Mucosa of descending colon (tissue), 3 donors: ENCODE results near the gene TBL1X. TPM values are rescaled to one million over a fixed set of nuclear protein-coding genes. Genes with fewer than 3 reads are reported as not detected.
A peak's percentile ranks its signal among the peaks of the same experiment; 100 is the strongest.

Experiments
- ATAC-seq: fragments of 200-7000 bp; cut with Tn5 transposase; one replicate; pipeline ENCODE4 v1.9.1; 2020; ENCODE audit warnings: mild to moderate bottlenecking, moderate library complexity
- DNase-seq, 3 donors: peaks; one replicate each; pipeline ENCODE4 v3.0.0-alpha.2; 2020
- H3K36me3 ChIP-seq: fragments of 200-600 bp; one replicate; pipeline ENCODE4 v1.8.0; 2021; ENCODE audit warnings: low read depth, mild to moderate bottlenecking
- H3K4me1 ChIP-seq: fragments of 200-600 bp; one replicate; pipeline ENCODE4 v1.8.0; 2021; ENCODE audit warnings: low read depth, mild to moderate bottlenecking
- H3K4me3 ChIP-seq: fragments of 200-600 bp; one replicate; pipeline ENCODE4 v1.8.0; 2021; ENCODE audit warnings: mild to moderate bottlenecking
- H3K9me3 ChIP-seq: fragments of 200-600 bp; one replicate; pipeline ENCODE4 v1.8.0; 2021; ENCODE audit warnings: mild to moderate bottlenecking
- CTCF ChIP-seq: fragments of 200-600 bp; IDR thresholded peaks from one replicate; pipeline ENCODE4 v1.8.0; 2022; ENCODE audit warnings: antibody characterized with exemption, mild to moderate bottlenecking
- intact Hi-C, 2 donors: fragments of 100-400 bp; cut with DNase I in 1 of 2; cut with micrococcal nuclease in 1 of 2; formaldehyde crosslinking; loops; one replicate each; pipeline versions ENCODE4 v1.11.0 to v1.11.1; 2022; cut with DNase I, micrococcal nuclease
- total RNA-seq, 3 donors: library from RNA; stranded (reverse); fragmentation: NEBNext Ultra II Directional in 2 of 3; extraction: Animal tissue kit (Norgen Biotek cat#: 25700) in 2 of 3; gene quantifications; one replicate each; pipeline versions ENCODE4 v1.2.1 to v1.2.4, GENCODE V29; 2021 to 2023
- donor health status: DM: no; HTN: no; CAD: no; lungs with moderate emphysema.
- donor health status: DM: no; HTN: no; CAD: no.
- donor health status: DM: no; HTN: yes; CAD: no.

The TBL1X gene
- total RNA-seq, 3 donors from 2014 or later = 12.1 to 26.6 (median 16.3) TPM

- no peak overlapping the region for H3K4me3 ChIP-seq
- intact Hi-C loops = no loop called here
- H3K36me3 ChIP-seq = no peaks in the 10 kb centered on the region
- ATAC-seq = no peak
- DNase-seq = no peak
- no peak for TF ChIP-seq CTCF
- no peaks in the 10 kb centered on the region for H3K4me1 ChIP-seq
- H3K9me3 ChIP-seq = no peaks in the 10 kb centered on the region
Measured at GRCh38 chrX:9537781-9538180, 72.9 kb downstream of the TBL1X start.

- Histone ChIP-seq H3K36me3 (no peaks in the 10 kb centered on the region), H3K9me3 (no peaks in the 10 kb centered on the region), H3K4me3 (no peak overlapping the region), H3K4me1 (no peaks in the 10 kb centered on the region)
- intact Hi-C loops = no loop called here
- ATAC-seq = peak; percentile 78
- peak; percentile 35 to 62 (median 49) for DNase-seq
- TF ChIP-seq CTCF = no peak
Measured at GRCh38 chrX:9538544-9539045, 73.7 kb downstream of the TBL1X start.

- H3K4me1 ChIP-seq = no peaks in the 10 kb centered on the region
- ATAC-seq = peak; percentile 67
Measured at GRCh38 chrX:9539605-9540387, 74.9 kb downstream of the TBL1X start.

GRCh38 chrX:9542106-9542760 lies 77.4 kb downstream of the TBL1X start:
- no peaks in the 10 kb centered on the region for H3K9me3 ChIP-seq
- ATAC-seq (no peak), DNase-seq (no peak)
- H3K4me3 ChIP-seq = no peak overlapping the region
- H3K4me1 ChIP-seq = no peaks in the 10 kb centered on the region
- intact Hi-C loops = no loop called here
- no peaks in the 10 kb centered on the region for H3K36me3 ChIP-seq
- TF ChIP-seq CTCF = no peak

More at GRCh38 chrX:9539605-9540387, 74.9 kb downstream of the TBL1X start:
- TF ChIP-seq CTCF = no peak
- no peaks in the 10 kb centered on the region for H3K9me3 ChIP-seq
- H3K4me3 ChIP-seq = no peak overlapping the region
- DNase-seq = no peak
- intact Hi-C loops = no loop called here
- H3K36me3 ChIP-seq = no peaks in the 10 kb centered on the region

- TF ChIP-seq CTCF = no peak
- intact Hi-C loops = no loop called here
- ATAC-seq = no peak
Measured at GRCh38 chrX:9542761-9543111, 77.9 kb downstream of the TBL1X start.

More at GRCh38 chrX:9542761-9543111, 77.9 kb downstream of the TBL1X start:
- H3K4me1 ChIP-seq = no peaks in the 10 kb centered on the region
- DNase-seq = no peak
- no peak overlapping the region for H3K4me3 ChIP-seq
- no peaks in the 10 kb centered on the region for H3K9me3 ChIP-seq
- no peaks in the 10 kb centered on the region for H3K36me3 ChIP-seq
